ENCODE results near the gene TMPRSS4.

DNA sequence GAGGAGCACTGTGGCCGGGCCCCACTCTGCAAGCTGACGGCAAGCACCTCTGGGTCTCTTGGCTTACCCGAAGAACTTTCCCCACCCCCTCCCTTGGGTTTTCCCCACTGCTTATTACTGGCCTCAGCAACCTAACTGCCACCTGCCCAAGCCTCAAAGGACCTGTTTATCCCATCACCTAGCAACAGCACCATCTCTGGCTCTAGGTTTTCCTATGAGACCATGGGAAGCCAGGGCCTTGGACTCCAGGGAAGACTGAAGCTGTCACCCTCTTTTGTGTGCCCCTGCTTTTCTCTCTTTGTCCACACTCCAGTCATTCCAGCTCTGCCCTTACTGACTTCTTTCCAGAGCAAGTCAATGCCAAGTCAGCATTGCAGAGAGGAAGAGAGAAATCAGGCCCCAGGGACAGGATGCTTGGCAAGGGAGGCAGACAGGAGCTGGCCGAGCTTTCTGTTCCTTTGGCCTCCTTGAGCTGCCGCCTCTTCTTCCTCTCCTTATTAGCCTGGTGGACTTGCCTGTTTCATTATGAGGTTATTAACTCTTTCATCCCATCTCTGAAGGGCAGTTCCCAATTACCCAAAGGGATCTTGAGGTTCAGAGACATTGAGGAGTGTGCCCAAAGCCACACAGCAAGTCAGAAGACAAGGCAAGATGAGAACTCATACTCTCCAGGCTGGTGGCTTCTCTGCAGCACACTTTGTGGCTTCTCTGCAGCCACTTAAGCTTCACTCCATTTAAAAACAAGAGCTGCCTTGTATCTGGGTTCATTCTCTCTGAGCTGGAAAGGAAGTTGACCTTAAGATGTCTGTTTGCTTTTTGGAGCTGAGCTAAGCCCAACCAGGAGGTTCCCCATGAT, 10.3 kb downstream of the TMPRSS4 start, which contains the start of gene SMIM35:
- TF ChIP-seq, protein P1, sequence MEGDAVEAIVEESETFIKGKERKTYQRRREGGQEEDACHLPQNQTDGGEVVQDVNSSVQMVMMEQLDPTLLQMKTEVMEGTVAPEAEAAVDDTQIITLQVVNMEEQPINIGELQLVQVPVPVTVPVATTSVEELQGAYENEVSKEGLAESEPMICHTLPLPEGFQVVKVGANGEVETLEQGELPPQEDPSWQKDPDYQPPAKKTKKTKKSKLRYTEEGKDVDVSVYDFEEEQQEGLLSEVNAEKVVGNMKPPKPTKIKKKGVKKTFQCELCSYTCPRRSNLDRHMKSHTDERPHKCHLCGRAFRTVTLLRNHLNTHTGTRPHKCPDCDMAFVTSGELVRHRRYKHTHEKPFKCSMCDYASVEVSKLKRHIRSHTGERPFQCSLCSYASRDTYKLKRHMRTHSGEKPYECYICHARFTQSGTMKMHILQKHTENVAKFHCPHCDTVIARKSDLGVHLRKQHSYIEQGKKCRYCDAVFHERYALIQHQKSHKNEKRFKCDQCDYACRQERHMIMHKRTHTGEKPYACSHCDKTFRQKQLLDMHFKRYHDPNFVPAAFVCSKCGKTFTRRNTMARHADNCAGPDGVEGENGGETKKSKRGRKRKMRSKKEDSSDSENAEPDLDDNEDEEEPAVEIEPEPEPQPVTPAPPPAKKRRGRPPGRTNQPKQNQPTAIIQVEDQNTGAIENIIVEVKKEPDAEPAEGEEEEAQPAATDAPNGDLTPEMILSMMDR (IDR thresholded peaks at IDR 0.05), result no peak
- no peak for TF ChIP-seq POLR2A (IDR thresholded peaks at IDR 0.05)
